BJ (cell line): ENCODE data around the gene VTCN1. TPM values are rescaled to one million over a fixed set of nuclear protein-coding genes. Genes with fewer than 3 reads are reported as not detected.

Experiments used
- CTCF ChIA-PET: fragments of 350-600 bp; formaldehyde crosslinking; extraction: SDS; loops from one replicate; lab custom pipeline; 2021; ENCODE audit warnings: antibody characterized with exemption, inconsistent platforms; lab: Yijun Ruan, JAX
- POLR2A ChIA-PET: fragments of 300-600 bp; sonication (Branson Sonifier 250); formaldehyde crosslinking; extraction: SDS; loops from one replicate; lab custom pipeline; 2021; ENCODE audit warnings: antibody characterized with exemption; lab: Charles Lee
- DNase-seq: peaks from one replicate; pipeline ENCODE4 v3.0.0-alpha.2; 2011; ENCODE audit warnings: low read depth
- H3K27me3 ChIP-seq: 2 replicates; pipeline ENCODE4 v1.6.0; 2011; ENCODE audit warnings: low read length; ENCODE audit not compliant: control insufficient read depth, insufficient read depth
- H3K36me3 ChIP-seq: 2 replicates; pipeline ENCODE4 v1.5.1; 2011; ENCODE audit warnings: low read length; ENCODE audit not compliant: control insufficient read depth, insufficient read depth
- H3K4me3 ChIP-seq: 2 replicates; pipeline ENCODE4 v1.5.1; 2011; ENCODE audit warnings: low read depth, mild to moderate bottlenecking, control low read depth, low read length
- CTCF ChIP-seq: IDR thresholded peaks from 2 replicates; pipeline ENCODE4 v1.5.1; 2011; ENCODE audit warnings: low read depth, mild to moderate bottlenecking, control low read depth, inconsistent platforms, low read length, moderate library complexity; ENCODE audit not compliant: insufficient read depth
- polyA plus RNA-seq: library from polyadenylated mRNA; depleted of rRNA; stranded (reverse); fragments of >200 nt; gene quantifications from 2 replicates; pipeline ENCODE4 v1.2.3, GENCODE V29; 2011

VTCN1 gene
- polyA plus RNA-seq, 1 experiment: not detected

DNA sequence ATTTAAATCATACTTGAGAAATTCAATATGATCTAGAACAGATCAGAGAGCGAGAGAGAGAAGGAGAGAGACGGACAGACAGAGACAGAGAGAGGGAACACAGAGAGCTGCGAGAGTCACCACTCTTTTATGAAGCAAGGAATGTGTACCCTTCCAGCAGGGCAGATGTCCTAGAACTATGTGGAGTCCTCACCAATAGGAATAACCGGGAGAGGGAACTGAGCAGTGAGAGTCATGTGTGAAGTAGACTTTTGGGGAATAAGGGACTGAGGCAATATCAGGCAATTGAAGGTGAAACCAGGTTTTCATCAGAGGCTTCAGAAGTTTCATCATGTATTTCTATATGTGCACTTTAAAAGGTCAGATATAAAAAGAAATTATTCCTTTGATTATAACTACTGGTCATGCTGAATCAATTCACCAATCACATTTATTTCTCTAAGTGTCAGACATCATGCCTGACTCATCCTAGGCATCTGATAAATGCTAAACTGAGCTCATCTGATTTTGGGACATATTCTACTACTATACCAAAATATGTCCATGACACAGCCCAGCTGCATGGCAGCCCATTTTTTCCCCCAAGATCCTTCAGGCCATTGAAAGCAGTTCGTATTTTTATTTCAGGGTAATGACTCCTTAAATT, 22.4 kb downstream of the VTCN1 start:
- H3K36me3 ChIP-seq: no peaks in the 10 kb centered on the region
- DNase-seq: peak; percentile 14
- H3K4me3 ChIP-seq: no peak overlapping the region
- no peaks in the 10 kb centered on the region; the same call in 1 of the 2 replicates for H3K27me3 ChIP-seq
- no peak for TF ChIP-seq CTCF
- ChIA-PET CTCF (no interaction called here), POLR2A (no interaction called here)

GRCh38 chr1:117183112-117183511, 27.6 kb downstream of the VTCN1 start:
- POLR2A ChIA-PET: no interaction called here

GRCh38 chr1:117182319-117182718, 28.4 kb downstream of the VTCN1 start:
- DNase-seq: no peak
- ChIA-PET POLR2A (no interaction called here), CTCF (no interaction called here)
- Histone ChIP-seq H3K4me3 (no peak overlapping the region), H3K36me3 (no peaks in the 10 kb centered on the region), H3K27me3 (no peaks in the 10 kb centered on the region; the same call in 1 of the 2 replicates)
- no peak for TF ChIP-seq CTCF

More at GRCh38 chr1:117183112-117183511, 27.6 kb downstream of the VTCN1 start:
- DNase-seq: no peak
- CTCF ChIA-PET: interaction anchor here (0.8 kb wide), 1 partner anchor 56 kb away, joined by 3 read pairs; no protein-coding TSS in a partner anchor
- H3K27me3 ChIP-seq: no peaks in the 10 kb centered on the region; the same call in 1 of the 2 replicates
- no peaks in the 10 kb centered on the region for H3K36me3 ChIP-seq
- no peak for TF ChIP-seq CTCF
- no peak overlapping the region for H3K4me3 ChIP-seq

- no peak overlapping the region for H3K4me3 ChIP-seq
- POLR2A ChIA-PET: no interaction called here
- CTCF ChIA-PET: interaction anchor here (0.9 kb wide), 1 partner anchor 103 kb away, joined by 4 read pairs; no protein-coding TSS in a partner anchor
- no peak for TF ChIP-seq CTCF
- DNase-seq: no peak
- no peaks in the 10 kb centered on the region for H3K36me3 ChIP-seq
- no peaks in the 10 kb centered on the region; the same call in 1 of the 2 replicates for H3K27me3 ChIP-seq
Observed at GRCh38 chr1:117181630-117182041, 29.1 kb downstream of the VTCN1 start.

DNA sequence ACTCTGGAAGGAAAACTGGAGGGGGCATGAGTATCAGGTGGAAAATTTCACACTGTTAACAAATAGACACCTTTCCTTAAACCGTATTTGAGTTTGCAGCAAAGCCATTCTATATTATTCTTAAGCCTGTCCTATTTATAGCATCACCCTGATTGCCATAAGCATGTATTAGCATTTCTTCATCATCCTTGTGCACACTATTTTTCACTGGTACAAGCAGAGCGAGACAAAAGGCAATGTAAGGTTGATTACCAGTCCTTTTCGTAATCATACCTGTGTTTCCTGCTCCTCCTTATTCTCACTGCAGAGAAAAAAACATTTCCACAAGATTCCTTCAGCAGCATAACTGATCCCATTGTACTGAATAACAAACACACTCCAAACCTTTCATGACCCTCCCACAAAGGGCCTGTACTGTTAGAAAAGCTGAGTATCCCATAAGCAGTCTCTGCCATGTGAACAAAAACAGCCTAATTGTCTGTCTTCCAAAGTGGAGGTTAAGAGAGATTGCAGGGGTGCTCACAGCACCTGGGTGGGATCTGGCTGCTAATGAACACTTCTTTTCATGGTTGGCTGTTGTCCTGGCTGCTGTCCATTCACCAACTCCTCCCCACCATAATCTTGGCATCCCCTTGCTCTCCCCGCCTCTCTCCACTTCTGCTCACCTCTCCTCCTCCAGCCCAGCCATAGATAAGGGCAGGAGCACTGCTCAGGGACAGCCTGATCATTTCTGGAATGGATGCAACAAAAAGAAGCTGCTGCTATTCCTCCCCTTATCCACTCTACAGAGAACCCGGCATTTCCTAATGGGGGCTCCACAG, 30.4 kb downstream of the VTCN1 start:
- no peak for TF ChIP-seq CTCF
- no peak overlapping the region for H3K4me3 ChIP-seq
- DNase-seq: no peak
- H3K36me3 ChIP-seq: no peaks in the 10 kb centered on the region
- CTCF ChIA-PET: no interaction called here
- H3K27me3 ChIP-seq: no peaks in the 10 kb centered on the region; the same call in 1 of the 2 replicates
- POLR2A ChIA-PET: no interaction called here
